ENCODE measurements around the gene ILRUN. TPM values are rescaled to one million over a fixed set of nuclear protein-coding genes. Genes with fewer than 3 reads are reported as not detected.

Gene ILRUN
- total and polyA plus RNA-seq, 9 of the 15 experiments (the other 6 are each of a cell fraction or from before 2014, with no cell fraction given): 24.9 to 78.9 (median 53.4) TPM

- no peak for TF ChIP-seq CHD7 (IDR thresholded peaks at IDR 0.05; ENCODE audit: low read depth, low read length)
- no peak for TF ChIP-seq HNRNPUL1 (IDR thresholded peaks at IDR 0.05; ENCODE audit: low read length)
- no peak for TF ChIP-seq TAF15 (IDR thresholded peaks at IDR 0.05; ENCODE audit: low read depth, low read length)
- no peak for TF ChIP-seq KDM2B (CRISPR knock-in tag; IDR thresholded peaks at IDR 0.05)
- TF ChIP-seq, protein P1, sequence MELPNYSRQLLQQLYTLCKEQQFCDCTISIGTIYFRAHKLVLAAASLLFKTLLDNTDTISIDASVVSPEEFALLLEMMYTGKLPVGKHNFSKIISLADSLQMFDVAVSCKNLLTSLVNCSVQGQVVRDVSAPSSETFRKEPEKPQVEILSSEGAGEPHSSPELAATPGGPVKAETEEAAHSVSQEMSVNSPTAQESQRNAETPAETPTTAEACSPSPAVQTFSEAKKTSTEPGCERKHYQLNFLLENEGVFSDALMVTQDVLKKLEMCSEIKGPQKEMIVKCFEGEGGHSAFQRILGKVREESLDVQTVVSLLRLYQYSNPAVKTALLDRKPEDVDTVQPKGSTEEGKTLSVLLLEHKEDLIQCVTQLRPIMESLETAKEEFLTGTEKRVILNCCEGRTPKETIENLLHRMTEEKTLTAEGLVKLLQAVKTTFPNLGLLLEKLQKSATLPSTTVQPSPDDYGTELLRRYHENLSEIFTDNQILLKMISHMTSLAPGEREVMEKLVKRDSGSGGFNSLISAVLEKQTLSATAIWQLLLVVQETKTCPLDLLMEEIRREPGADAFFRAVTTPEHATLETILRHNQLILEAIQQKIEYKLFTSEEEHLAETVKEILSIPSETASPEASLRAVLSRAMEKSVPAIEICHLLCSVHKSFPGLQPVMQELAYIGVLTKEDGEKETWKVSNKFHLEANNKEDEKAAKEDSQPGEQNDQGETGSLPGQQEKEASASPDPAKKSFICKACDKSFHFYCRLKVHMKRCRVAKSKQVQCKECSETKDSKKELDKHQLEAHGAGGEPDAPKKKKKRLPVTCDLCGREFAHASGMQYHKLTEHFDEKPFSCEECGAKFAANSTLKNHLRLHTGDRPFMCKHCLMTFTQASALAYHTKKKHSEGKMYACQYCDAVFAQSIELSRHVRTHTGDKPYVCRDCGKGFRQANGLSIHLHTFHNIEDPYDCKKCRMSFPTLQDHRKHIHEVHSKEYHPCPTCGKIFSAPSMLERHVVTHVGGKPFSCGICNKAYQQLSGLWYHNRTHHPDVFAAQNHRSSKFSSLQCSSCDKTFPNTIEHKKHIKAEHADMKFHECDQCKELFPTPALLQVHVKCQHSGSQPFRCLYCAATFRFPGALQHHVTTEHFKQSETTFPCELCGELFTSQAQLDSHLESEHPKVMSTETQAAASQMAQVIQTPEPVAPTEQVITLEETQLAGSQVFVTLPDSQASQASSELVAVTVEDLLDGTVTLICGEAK (IDR thresholded peaks at IDR 0.05): no peak
- TF ChIP-seq, protein P1 (CRISPR knock-in tag; IDR thresholded peaks at IDR 0.05): no peak
- TF ChIP-seq, protein P2, sequence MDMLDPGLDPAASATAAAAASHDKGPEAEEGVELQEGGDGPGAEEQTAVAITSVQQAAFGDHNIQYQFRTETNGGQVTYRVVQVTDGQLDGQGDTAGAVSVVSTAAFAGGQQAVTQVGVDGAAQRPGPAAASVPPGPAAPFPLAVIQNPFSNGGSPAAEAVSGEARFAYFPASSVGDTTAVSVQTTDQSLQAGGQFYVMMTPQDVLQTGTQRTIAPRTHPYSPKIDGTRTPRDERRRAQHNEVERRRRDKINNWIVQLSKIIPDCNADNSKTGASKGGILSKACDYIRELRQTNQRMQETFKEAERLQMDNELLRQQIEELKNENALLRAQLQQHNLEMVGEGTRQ (CRISPR knock-in tag; IDR thresholded peaks at IDR 0.05): no peak
Observed at GRCh38 chr6:34714663-34715062, 18.1 kb upstream of the ILRUN start (continued).

Measured in K562 (cell line).